Activated T-cell treated with anti-CD3 and anti-CD28 coated beads, Interleukin-2, amount 50 U/mL, for 24 hours (primary cell): ENCODE measurements around the gene CNTNAP2.

Source experiments
- DNase-seq: peaks from one replicate; pipeline ENCODE4 v3.0.0-alpha.2; 2020
- H3K27ac Mint-ChIP-seq: 2 replicates; pipeline ENCODE4 v1.8.0; 2020; ENCODE audit warnings: mild to moderate bottlenecking, mixed read lengths
- H3K27me3 Mint-ChIP-seq: 2 replicates; pipeline ENCODE4 v1.8.0; 2020; ENCODE audit warnings: mixed read lengths
- H3K36me3 Mint-ChIP-seq: 2 replicates; pipeline ENCODE4 v1.8.0; 2020; ENCODE audit warnings: low read depth, mixed read lengths
- H3K4me1 Mint-ChIP-seq: 2 replicates; pipeline ENCODE4 v1.8.0; 2020; ENCODE audit warnings: low read depth, mixed read lengths
- H3K4me3 Mint-ChIP-seq: 2 replicates; pipeline ENCODE4 v1.8.0; 2020; ENCODE audit warnings: mild to moderate bottlenecking, moderate library complexity, mixed read lengths
- H3K9me3 Mint-ChIP-seq: 2 replicates; pipeline ENCODE4 v1.8.0; 2020; ENCODE audit warnings: mixed read lengths

The CNTNAP2 gene

DNA sequence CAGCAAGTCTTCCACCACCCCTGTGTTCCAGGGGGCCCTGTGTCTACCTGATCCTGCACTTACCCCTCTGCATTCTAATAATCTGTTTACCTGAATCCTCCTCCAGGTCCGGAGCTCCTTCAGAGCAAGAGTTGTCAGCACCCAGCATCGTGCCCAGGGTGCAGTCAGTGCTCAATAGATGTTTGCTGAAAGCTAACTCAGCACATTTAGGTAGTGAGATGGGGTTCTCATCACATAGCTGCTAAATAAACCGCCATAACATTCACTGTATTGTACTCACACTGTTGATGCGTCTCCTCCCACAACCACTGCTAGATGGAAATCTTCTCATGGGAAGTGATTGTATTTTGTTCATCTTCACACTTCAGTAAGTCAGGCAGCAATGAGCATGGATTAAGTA, 2097.5 kb downstream of the CNTNAP2 start:
- no peak for DNase-seq
- H3K4me3 Mint-ChIP-seq, result no peak overlapping the region
- no peak overlapping the region for H3K27ac Mint-ChIP-seq
- H3K27me3 Mint-ChIP-seq, result peaks cover 9% of the 10 kb centered on the region
- H3K4me1 Mint-ChIP-seq, result no peaks in the 10 kb centered on the region
- no peaks in the 10 kb centered on the region for H3K36me3 Mint-ChIP-seq
- H3K9me3 Mint-ChIP-seq, result peaks cover 4% of the 10 kb centered on the region

DNA sequence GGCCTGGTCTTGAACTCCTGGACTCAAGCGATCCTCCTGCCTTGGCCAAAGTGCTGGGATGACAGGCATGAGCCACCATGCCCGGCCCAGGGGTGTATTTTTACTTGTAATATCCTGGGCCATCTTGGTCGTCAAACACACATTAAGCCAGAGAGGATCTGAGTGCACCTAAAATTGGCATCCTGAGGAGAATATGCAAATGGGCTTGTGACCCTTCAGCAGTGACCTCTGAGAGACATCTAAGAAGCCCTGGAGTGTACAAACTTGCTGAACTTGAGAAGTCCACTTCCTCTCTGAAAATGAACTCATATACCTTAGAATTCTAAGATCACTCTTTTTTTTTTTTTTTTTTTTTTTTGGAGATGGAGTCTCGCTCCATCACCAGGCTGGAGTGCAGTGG, 2102.0 kb downstream of the CNTNAP2 start:
- Mint-ChIP-seq H3K27me3 (peaks cover 8% of the 10 kb centered on the region), H3K27ac (no peak overlapping the region), H3K4me3 (no peak overlapping the region), H3K36me3 (no peaks in the 10 kb centered on the region), H3K9me3 (peaks cover 4% of the 10 kb centered on the region), H3K4me1 (no peaks in the 10 kb centered on the region)
- DNase-seq, result no peak

DNA sequence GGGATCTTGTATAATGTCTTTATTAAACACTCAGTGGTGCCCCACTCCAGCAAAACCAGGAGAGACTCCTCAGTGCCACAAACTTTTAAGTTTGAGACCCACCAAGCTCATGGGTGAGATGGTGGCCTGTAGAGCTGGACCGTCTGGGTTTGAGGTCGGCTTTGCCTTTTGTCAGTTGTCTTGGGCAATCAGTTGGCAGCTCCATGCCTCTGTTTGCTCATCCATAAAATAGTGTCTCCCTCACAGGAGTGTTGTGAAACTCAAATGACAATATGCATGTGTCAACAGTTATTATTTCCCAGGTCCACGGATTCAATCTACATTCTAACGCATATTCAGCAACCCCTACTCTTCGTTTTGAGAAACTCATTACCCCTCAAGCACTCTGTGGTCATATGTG, 2106.1 kb downstream of the CNTNAP2 start:
- H3K27ac Mint-ChIP-seq, result no peak overlapping the region
- no peaks in the 10 kb centered on the region for H3K9me3 Mint-ChIP-seq
- no peak overlapping the region for H3K4me3 Mint-ChIP-seq
- H3K36me3 Mint-ChIP-seq, result no peaks in the 10 kb centered on the region
- DNase-seq, result no peak
- no peaks in the 10 kb centered on the region for H3K4me1 Mint-ChIP-seq
- H3K27me3 Mint-ChIP-seq, result peaks cover 7% of the 10 kb centered on the region

DNA sequence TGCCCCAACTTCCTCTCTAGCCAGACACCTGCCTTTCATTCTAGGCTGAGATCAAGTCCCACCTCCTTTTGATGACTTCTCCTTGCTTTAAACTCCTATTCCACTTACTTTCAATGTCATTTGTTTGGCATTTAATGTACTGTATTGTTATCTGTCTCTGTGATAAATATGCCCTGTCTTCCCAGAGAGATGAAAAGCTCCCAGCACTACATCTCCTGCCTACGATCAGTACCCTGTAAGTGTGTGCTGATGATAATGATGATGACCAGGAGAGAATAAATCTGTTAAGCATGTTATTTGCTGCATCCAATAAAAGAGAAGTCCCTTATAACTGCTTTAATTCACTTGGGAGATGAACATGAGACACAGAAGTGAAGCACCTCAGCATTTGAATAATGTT, 2106.6 kb downstream of the CNTNAP2 start:
- no peaks in the 10 kb centered on the region for H3K4me1 Mint-ChIP-seq
- H3K36me3 Mint-ChIP-seq, result no peaks in the 10 kb centered on the region
- H3K27ac Mint-ChIP-seq, result no peak overlapping the region
- no peaks in the 10 kb centered on the region for H3K9me3 Mint-ChIP-seq
- DNase-seq, result no peak
- H3K27me3 Mint-ChIP-seq, result peaks cover 7% of the 10 kb centered on the region
- H3K4me3 Mint-ChIP-seq, result no peak overlapping the region

DNA sequence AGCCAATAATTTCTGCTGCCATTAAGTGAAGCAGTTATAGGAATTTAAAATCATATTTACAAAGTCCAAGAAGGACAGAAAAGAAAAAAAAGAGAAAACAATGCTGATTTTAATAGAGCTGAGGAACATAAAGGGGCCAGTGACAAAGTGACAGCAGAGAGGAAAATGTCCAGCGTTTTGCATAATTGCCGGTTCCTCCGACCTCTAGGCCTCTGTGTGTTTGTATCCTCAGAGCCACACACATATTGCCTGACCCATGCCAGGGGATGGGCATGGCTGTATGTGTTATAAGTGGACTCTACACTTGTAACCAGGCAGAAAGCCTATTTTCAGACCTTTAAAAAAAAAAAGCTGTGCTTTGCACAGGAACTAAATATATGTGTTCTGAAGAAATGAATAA, 2107.1 kb downstream of the CNTNAP2 start:
- Mint-ChIP-seq H3K4me3 (no peak overlapping the region), H3K4me1 (no peaks in the 10 kb centered on the region), H3K9me3 (no peaks in the 10 kb centered on the region), H3K36me3 (no peaks in the 10 kb centered on the region), H3K27ac (no peak overlapping the region), H3K27me3 (peaks cover 7% of the 10 kb centered on the region)
- no peak for DNase-seq

DNA sequence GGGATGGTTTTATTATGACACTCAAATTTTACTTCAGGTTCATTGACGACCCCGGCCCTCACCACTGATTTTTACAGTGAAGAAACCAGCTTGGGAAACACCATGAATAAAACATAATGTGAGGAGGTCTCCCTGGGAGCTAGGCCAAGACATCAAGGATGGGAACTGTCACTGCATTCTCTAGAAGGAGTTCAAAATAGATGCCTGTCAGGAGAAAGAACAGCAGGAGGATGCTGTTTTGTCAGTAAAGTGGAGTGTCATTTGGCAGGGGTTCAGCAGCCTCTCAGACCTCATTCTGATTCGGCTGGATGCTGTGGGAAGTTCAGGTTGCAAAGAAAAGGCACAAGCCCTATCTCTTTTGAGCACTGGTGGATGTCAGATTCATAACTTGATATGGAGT, 2113.7 kb downstream of the CNTNAP2 start:
- H3K9me3 Mint-ChIP-seq, result no peaks in the 10 kb centered on the region
- H3K4me3 Mint-ChIP-seq, result no peak overlapping the region
- peaks cover 4% of the 10 kb centered on the region for H3K27me3 Mint-ChIP-seq
- H3K4me1 Mint-ChIP-seq, result no peaks in the 10 kb centered on the region
- no peaks in the 10 kb centered on the region for H3K36me3 Mint-ChIP-seq
- H3K27ac Mint-ChIP-seq, result no peak overlapping the region
- DNase-seq, result no peak

DNA sequence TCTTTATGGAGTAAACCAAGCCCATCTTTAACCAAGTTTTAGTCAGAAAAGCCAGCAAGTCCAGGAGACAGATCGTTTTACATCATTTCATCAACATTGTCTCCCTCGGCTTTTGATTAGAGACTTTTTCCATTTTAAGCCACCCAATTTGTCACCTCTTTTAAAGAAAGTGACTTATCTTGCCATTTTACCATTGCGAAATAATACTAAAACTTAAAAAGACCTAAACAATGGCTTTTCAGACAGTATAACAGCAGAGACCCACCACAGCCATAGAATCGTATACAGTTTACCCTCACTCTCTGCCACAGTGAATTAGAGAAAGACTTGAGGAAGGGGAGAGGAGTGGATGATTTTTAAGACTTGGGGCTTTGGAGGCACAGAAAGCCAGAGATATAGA, 2114.3 kb downstream of the CNTNAP2 start:
- DNase-seq, result no peak
- Mint-ChIP-seq H3K27me3 (peaks cover 4% of the 10 kb centered on the region), H3K9me3 (no peaks in the 10 kb centered on the region), H3K27ac (no peak overlapping the region), H3K4me3 (no peak overlapping the region), H3K36me3 (no peaks in the 10 kb centered on the region), H3K4me1 (no peaks in the 10 kb centered on the region)

DNA sequence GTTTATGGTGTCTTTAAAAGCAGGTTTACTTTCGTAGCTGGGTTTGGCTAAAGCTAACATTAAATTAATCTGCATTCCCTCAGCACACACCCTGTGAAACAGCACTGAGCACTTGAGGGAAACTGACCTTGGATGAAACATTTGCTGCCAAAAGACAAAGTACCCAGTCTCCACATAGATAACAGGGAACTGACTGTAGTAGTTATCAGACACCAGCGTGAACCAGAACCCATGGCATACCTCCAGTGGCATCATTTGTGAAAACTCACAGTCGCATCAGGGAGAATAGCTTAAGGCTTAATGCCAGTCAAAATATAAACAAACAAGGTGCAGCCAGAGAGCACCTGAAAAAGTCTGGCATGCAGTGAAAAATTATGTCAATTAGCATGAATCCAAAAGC, 2116.2 kb downstream of the CNTNAP2 start:
- Mint-ChIP-seq H3K36me3 (no peaks in the 10 kb centered on the region), H3K27me3 (peaks cover 4% of the 10 kb centered on the region), H3K9me3 (no peaks in the 10 kb centered on the region), H3K4me3 (no peak overlapping the region), H3K27ac (no peak overlapping the region), H3K4me1 (no peaks in the 10 kb centered on the region)
- DNase-seq, result no peak

DNA sequence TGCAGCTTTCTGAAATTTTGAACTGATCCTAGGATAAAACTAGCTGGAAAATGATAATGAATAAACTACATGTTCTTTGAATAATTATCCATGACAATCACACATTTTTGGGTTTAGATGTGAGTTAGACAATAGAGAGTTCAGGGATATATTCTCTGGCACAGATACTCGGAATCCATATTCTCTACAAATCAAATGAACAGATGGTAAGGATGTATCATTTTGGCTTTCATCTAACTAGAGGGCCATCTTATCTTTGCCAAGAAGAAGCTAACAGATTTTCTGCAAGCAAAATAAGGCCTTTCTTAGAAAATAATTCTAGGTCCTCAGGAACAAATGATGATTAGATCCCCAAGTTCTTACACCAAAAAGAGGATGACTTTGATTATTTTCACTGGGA, 2118.1 kb downstream of the CNTNAP2 start:
- H3K4me3 Mint-ChIP-seq, result no peak overlapping the region
- peaks cover 9% of the 10 kb centered on the region for H3K27me3 Mint-ChIP-seq
- H3K27ac Mint-ChIP-seq, result no peak overlapping the region
- H3K36me3 Mint-ChIP-seq, result no peaks in the 10 kb centered on the region
- no peaks in the 10 kb centered on the region for H3K4me1 Mint-ChIP-seq
- DNase-seq, result no peak
- H3K9me3 Mint-ChIP-seq, result no peaks in the 10 kb centered on the region

DNA sequence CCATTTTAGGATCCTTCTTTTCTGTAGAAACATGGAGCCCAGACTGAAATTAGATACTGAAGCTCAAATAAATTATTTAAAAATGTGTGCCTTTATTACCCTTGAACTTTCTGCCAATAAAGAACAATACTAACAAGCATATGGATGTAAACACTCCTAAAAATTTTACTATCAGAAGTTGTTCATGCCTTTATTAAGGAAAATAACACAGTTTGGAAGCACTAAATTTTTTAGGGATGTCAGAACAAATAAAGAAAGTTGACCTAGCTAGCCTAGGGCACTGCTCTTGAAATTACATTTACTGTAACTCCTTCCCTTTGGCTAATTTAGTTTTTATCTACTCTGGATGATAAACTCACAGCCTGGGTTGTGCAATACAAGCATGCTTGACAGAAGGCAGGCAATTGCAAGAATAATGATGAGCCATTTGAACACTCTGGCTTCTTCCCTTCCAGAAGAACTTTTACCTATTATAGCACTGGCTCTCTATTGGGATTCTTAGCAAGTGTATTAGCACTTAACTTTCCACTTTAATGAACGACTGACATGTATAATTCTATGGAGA, 2122.2 kb downstream of the CNTNAP2 start:
- DNase-seq, result no peak
- Mint-ChIP-seq H3K36me3 (no peaks in the 10 kb centered on the region), H3K27ac (no peak overlapping the region), H3K27me3 (peaks cover 45% of the 10 kb centered on the region), H3K9me3 (no peaks in the 10 kb centered on the region), H3K4me3 (no peak overlapping the region), H3K4me1 (no peaks in the 10 kb centered on the region)

DNA sequence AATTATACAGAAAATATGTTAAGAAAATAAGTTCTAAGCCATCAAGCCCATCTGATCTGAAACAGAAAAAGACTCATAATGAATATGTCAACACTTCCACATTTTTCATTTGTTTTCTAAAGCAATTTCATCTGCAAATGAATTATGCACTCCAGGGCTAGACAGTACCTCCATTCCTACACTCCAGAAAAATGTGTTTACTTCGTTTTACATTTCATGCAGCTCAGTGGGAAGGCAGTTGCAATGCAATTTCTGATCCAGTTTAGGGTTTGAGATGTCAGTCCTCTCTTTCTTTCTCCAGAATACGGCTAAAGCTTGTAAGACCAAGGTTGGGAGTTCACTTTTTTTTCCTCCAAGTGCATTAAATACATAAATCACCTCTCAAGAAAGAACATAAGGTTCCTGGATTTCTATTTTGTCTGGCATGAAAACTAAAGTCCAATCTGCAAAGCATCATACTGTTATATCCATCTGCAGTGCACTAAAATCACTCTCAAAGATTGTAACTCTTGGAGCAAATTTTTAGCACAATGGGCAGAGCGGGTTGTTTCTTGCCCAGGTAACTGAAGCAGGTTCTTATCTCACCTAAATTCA, 2125.2 kb downstream of the CNTNAP2 start:
- no peak overlapping the region for H3K4me3 Mint-ChIP-seq
- DNase-seq, result no peak
- no peaks in the 10 kb centered on the region for H3K4me1 Mint-ChIP-seq
- no peaks in the 10 kb centered on the region for H3K36me3 Mint-ChIP-seq
- H3K27me3 Mint-ChIP-seq, result peaks cover 42% of the 10 kb centered on the region
- no peaks in the 10 kb centered on the region for H3K9me3 Mint-ChIP-seq
- H3K27ac Mint-ChIP-seq, result no peak overlapping the region

DNA sequence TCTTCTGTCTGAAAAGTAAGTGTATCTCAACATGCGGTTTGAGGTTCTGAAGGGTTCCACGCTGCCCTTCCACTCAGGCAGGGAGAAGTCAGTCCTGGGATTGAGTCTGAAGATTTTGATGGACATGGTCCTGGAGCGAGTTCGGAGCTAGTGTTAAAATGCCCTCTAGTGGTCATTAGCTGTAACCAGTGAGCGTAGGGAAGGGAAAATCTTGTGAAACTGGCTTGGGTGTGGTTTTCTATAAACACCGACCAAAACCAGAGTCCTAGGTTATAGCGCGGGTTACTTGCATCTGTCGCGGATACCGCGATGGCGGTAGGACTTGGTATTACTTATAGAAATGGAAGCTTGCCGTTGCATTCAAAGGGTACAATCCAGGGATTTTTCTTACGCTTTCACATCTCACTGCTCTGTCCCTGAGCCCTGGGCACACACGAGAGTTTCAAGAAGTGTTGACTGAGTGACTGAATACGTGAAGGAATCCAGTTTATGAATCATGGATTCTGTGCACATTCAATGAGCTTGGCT, 2125.8 kb downstream of the CNTNAP2 start:
- Mint-ChIP-seq H3K4me3 (no peak overlapping the region), H3K27me3 (peaks cover 40% of the 10 kb centered on the region), H3K4me1 (no peaks in the 10 kb centered on the region), H3K9me3 (no peaks in the 10 kb centered on the region), H3K27ac (no peak overlapping the region), H3K36me3 (no peaks in the 10 kb centered on the region)
- DNase-seq, result no peak

DNA sequence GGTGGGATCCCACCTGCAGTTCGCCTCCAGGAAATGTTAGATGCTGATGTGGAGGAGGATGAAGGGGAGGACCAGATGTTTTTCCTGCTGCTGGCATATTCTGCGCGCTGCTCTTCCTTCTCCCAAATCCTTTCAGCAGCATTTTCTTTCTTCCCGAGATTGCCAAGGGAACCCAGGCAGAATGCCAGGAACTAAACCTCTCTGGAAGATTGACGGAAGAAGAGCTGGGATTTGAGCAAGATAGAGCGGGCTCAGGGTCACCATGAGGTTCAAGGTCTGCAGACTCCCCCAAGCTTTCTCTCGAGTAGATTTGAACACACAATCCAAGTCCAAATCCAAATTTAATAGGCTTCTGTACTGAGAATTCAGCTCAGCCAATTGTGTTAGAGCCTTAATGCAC, 2128.8 kb downstream of the CNTNAP2 start:
- Mint-ChIP-seq H3K27me3 (peaks cover 47% of the 10 kb centered on the region), H3K4me1 (no peaks in the 10 kb centered on the region), H3K27ac (no peak overlapping the region), H3K36me3 (no peaks in the 10 kb centered on the region), H3K4me3 (no peak overlapping the region), H3K9me3 (peaks cover 4% of the 10 kb centered on the region)
- DNase-seq, result no peak

DNA sequence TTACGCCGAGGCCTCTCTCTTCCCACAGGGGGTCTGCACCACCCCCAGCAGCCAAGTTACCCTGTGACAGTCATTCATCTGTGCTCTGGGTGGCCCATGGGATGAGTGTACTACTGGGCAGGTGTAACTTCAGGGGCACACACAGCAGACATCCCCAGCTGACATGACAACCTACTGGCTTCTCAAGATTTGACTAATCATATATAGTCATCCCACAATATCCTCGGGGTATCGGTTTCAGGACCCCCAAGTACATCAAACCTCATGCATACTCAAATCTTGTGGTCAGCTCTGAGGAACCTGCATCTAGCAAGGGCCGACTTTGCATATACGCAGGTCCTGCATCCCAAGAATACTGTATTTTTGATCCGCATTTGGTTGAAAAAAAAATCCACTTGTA, 2137.0 kb downstream of the CNTNAP2 start:
- peaks cover 20% of the 10 kb centered on the region for H3K9me3 Mint-ChIP-seq
- DNase-seq, result no peak
- H3K27ac Mint-ChIP-seq, result no peak overlapping the region
- no peak overlapping the region for H3K4me3 Mint-ChIP-seq
- H3K4me1 Mint-ChIP-seq, result no peaks in the 10 kb centered on the region
- no peaks in the 10 kb centered on the region for H3K36me3 Mint-ChIP-seq
- peaks cover 36% of the 10 kb centered on the region for H3K27me3 Mint-ChIP-seq

DNA sequence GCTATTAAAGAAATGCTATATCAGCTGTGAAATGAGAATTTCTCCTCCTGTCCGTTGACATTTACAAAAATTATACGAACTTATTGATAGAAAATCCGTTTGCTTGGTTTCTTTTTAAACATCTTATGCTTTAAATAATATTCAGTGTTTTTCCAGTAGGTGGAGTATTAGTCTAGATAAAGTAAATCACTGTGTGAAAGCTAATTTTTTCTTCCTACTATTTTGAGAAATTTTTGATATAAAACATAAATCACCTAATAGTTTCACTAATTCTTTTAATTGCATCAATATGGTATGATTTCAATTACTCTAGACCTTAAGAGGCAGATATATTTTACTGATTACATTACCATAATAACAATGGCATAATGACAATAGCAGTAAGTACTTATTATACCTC, 2138.7 kb downstream of the CNTNAP2 start:
- peaks cover 23% of the 10 kb centered on the region for H3K27me3 Mint-ChIP-seq
- no peaks in the 10 kb centered on the region for H3K4me1 Mint-ChIP-seq
- peaks cover 16% of the 10 kb centered on the region for H3K9me3 Mint-ChIP-seq
- H3K4me3 Mint-ChIP-seq, result no peak overlapping the region
- DNase-seq, result no peak
- H3K36me3 Mint-ChIP-seq, result no peaks in the 10 kb centered on the region
- no peak overlapping the region for H3K27ac Mint-ChIP-seq

DNA sequence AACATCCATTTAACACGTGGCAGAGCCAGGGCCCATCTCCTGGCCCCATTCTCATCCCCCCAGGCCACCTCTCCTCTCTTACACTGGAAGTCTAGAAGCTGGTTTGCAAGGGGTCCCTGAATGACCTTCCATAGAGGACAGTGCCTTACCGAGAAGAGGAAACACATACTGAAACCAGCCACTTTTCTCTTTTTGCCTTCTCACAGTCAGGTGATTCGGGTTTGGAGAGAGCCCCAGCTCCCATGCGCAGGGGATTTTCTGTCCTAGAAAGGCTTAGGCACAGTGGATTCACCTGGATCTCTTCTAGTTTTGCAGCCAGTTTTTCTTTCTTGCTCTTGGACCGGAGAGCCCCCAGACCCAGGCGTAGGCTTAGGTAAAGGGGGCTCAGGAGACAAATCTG, 2139.8 kb downstream of the CNTNAP2 start:
- H3K27ac Mint-ChIP-seq, result no peak overlapping the region
- H3K36me3 Mint-ChIP-seq, result no peaks in the 10 kb centered on the region
- peaks cover 7% of the 10 kb centered on the region for H3K9me3 Mint-ChIP-seq
- H3K27me3 Mint-ChIP-seq, result peaks cover 20% of the 10 kb centered on the region
- H3K4me3 Mint-ChIP-seq, result no peak overlapping the region
- no peak for DNase-seq
- no peaks in the 10 kb centered on the region for H3K4me1 Mint-ChIP-seq
